NCI-H187 (cell line): Measurements from ENCODE around the gene MEF2B.
"Not testable (repeated sequence)": the region's sequence is repeated elsewhere in the genome, so short reads cannot be mapped to it uniquely, and the experiment has no call there.

Experiments
- DNase-seq, 2 experiments: peaks; one replicate each; lab custom pipeline; 2025; lab: John Stamatoyannopoulos, UW

The MEF2B gene

GRCh38 chr19:19155495-19156219 lies 14.4 kb downstream of the MEF2B start:
- DNase-seq = no peak

- DNase-seq = no peak
Observed at GRCh38 chr19:19154768-19155494, 15.1 kb downstream of the MEF2B start.

- no peak for DNase-seq
Observed at GRCh38 chr19:19152668-19153384, 17.2 kb downstream of the MEF2B start.

- DNase-seq = no peak
Observed at GRCh38 chr19:19151418-19151817, 18.6 kb downstream of the MEF2B start.

GRCh38 chr19:19149435-19149834 lies 20.6 kb downstream of the MEF2B start:
- no peak for DNase-seq

- not testable (repeated sequence) for DNase-seq
Observed at GRCh38 chr19:19148504-19148903, 21.6 kb downstream of the MEF2B start.

- DNase-seq = no peak
Observed at GRCh38 chr19:19147344-19147743, 22.7 kb downstream of the MEF2B start.

GRCh38 chr19:19146865-19147264 lies 23.2 kb downstream of the MEF2B start:
- no peak for DNase-seq

- DNase-seq = peak; percentile 8 to 18
Observed at GRCh38 chr19:19145684-19146608, 24.1 kb downstream of the MEF2B start.

- no peak for DNase-seq
Observed at GRCh38 chr19:19145281-19145680, 24.8 kb downstream of the MEF2B start.

GRCh38 chr19:19142347-19142746 lies 27.7 kb downstream of the MEF2B start:
- DNase-seq = no peak

GRCh38 chr19:19140476-19140875 lies 29.6 kb downstream of the MEF2B start:
- no peak for DNase-seq

- DNase-seq = no peak
Observed at GRCh38 chr19:19139876-19140229, 30.2 kb downstream of the MEF2B start.

GRCh38 chr19:19138109-19138981 lies 31.7 kb downstream of the MEF2B start, which contains the start of gene TMEM161A:
Gene TMEM161A, minus strand, starts transcription at chr19:19138478. Its CDS starts 50 bp downstream, at chr19:19138428.
- DNase-seq = peak; percentile 71 to 85

GRCh38 chr19:19137556-19138108 lies 32.4 kb downstream of the MEF2B start:
- no peak for DNase-seq

- not testable (repeated sequence) for DNase-seq
Observed at GRCh38 chr19:19135713-19136112, 34.4 kb downstream of the MEF2B start.

- no peak for DNase-seq
Observed at GRCh38 chr19:19134687-19135158, 35.3 kb downstream of the MEF2B start.

- no peak for DNase-seq
Observed at GRCh38 chr19:19133985-19134384, 36.1 kb downstream of the MEF2B start.

- no peak for DNase-seq
Observed at GRCh38 chr19:19132912-19133311, 37.2 kb downstream of the MEF2B start.

- no peak for DNase-seq
Observed at GRCh38 chr19:19131989-19132388, 38.1 kb downstream of the MEF2B start.
